HFF-Myc (cell line): Measurements from ENCODE around the gene DHFR2.

Experiments used
- DNase-seq: peaks from one replicate; pipeline ENCODE4 v3.0.0-alpha.2; 2011; ENCODE audit warnings: low read depth; ENCODE audit errors: extremely low read depth
- H3K4me3 ChIP-seq: replicated peaks from 2 replicates; pipeline ENCODE4 v1.5.1; 2011; ENCODE audit warnings: low read depth, mild to moderate bottlenecking, control low read depth, low read length
- CTCF ChIP-seq: IDR thresholded peaks from 2 replicates; pipeline ENCODE4 v1.5.1; 2012; ENCODE audit warnings: mild to moderate bottlenecking, low read depth, low read length, control low read depth; ENCODE audit errors: missing control alignments

Gene DHFR2

GRCh38 chr3:94076055-94076454 is 13.3 kb upstream of the DHFR2 start:
- DNase-seq = no peak
- H3K4me3 ChIP-seq = no peak overlapping the region
- no peak for TF ChIP-seq CTCF

- DNase-seq = no peak
These were observed 9.1 kb upstream of the DHFR2 start for GRCh38 chr3:94071713-94072284.

DNA sequence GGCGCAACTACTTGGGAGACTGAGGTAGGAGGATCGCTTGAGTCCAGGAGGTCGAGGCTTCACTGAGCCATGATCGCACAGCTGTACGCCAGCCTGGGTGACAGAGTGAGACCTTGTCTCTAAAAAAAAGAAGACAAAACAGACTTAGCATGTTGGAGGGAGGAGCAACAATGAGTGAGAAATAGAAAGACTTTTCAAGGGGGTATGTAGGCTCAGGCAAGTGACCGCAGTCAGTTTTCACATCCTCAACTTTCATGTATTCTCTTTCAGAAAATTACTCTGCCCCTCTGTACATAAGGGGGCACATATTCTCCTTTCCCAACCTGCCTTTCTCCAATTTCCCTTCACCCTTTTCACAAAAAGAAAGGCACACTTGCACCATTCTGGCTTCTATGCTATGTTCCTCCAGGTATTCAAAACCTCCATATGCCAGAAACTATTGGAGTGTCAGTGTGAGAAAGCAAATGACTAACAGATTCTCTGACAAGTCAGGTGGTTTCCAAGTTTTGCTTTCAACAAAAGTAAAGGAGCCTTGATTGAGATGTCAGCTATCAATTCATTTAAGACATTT is 7.7 kb upstream of the DHFR2 start:
- no peak overlapping the region for H3K4me3 ChIP-seq
- TF ChIP-seq CTCF = no peak
- no peak for DNase-seq

More at GRCh38 chr3:94071713-94072284, 9.1 kb upstream of the DHFR2 start:
- no peak overlapping the region for H3K4me3 ChIP-seq
- no peak for TF ChIP-seq CTCF

GRCh38 chr3:94069194-94069813 is 6.6 kb upstream of the DHFR2 start:
- TF ChIP-seq CTCF = no peak
- no peak for DNase-seq
- H3K4me3 ChIP-seq = no peak overlapping the region

DNA sequence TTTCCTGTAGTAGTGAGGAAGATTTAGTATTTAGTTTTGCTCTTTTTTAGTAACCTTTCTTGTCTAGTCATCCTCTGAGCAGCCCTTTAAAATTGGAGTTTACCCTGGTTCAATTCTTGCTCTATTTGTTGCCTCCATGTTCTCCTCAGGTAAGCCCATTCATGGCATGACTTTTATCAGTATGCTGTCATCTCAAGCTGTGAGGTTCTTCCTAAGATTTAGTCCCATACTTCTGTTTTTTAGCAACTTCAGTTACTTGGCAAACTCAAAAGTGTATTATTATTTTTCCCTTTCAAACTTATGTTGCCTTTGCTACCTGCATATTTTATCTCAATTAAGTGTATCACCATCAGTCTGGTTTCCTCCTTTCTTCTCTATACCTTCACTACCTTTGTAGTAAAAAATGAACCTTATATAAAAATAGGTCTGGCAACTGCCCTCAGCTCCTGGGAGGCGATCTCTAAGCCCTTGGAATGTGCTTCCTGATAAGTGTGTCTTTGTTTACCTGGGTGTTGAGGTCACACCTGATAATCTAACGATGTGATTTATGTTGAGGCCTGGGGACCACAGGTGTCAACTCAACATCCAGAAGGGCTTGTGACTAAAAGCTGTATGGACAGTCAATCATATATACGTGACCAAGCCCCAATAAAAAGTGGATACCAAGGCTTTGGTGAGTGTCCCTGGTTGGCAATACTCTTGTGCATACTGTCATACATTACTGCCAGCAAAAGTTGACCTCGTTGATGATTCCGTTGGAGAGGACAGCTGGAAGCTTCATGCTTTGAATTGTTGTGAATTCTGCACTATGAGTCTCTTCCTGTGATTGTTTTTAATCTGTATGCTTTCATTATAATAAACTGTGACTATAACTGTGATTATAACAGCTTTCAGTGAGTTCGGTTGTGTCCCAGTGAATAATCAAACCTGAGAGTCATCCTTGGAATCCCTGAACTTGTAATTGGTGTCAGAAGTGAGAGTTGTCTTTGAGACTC is 4.1 kb upstream of the DHFR2 start:
- no peak overlapping the region for H3K4me3 ChIP-seq
- no peak for TF ChIP-seq CTCF
- no peak for DNase-seq

DNA sequence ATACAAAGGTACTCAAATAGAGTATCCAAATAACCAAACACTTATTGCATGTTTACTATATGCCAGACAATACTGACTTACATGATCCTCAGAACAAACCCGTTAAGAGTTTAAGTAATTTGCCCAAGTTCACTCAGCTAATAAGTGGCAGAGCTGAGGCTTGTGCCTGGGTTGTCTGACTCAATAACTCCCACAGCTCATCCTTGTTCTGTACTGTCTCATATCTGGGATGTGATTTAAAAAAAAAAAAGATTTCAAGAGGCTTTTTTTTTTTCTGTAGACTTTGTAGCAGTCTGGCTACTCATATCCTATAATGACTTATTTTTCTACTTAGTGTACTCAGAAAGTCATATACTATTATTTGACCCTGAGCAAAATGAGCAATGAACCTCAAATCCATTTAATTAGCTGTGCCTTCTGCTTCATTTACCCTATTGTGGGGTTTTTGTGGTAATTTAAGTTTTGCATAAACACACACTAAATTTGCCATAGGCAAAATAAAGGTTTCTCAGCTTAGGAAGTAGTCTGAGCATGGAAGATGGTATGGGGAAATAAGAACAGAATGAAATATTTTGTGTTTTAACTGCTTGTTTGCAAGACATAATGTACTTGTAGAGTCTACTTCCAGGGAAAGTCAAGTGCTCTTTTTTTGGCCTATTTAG is 3.2 kb upstream of the DHFR2 start:
- no peak for DNase-seq
- TF ChIP-seq CTCF = no peak
- H3K4me3 ChIP-seq = no peak overlapping the region
